ENCODE measurements around the gene IFITM5.

- TF ChIP-seq CTCF (IDR thresholded peaks at IDR 0.05) = no peak
- TF ChIP-seq POLR2A (IDR thresholded peaks at IDR 0.05) = no peak
These were observed 6.9 kb downstream of the IFITM5 start for GRCh38 chr11:292211-293121.

All from prostate gland (tissue), 2 donors.